ENCODE data around the gene KAZN.

DNA sequence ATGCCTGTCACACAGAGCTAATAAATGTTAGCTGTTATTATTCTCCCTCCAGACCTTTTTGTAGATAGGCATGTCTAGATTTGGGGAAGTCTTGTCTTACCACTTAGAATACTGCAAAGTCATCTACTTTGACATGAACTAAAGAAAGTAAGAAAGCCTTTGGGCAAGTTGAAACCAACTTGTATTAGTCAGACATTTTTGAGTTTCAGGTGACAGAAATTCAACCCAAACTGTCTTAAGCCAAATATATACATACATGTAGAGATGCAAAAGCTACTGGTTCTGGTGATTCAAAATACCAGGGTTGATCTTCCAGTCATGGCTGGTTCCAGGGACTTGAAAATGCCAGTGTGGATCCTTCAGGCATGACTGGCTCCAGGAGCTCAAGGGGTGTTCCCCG is 278.3 kb downstream of the KAZN start:
- TF ChIP-seq, protein P1, sequence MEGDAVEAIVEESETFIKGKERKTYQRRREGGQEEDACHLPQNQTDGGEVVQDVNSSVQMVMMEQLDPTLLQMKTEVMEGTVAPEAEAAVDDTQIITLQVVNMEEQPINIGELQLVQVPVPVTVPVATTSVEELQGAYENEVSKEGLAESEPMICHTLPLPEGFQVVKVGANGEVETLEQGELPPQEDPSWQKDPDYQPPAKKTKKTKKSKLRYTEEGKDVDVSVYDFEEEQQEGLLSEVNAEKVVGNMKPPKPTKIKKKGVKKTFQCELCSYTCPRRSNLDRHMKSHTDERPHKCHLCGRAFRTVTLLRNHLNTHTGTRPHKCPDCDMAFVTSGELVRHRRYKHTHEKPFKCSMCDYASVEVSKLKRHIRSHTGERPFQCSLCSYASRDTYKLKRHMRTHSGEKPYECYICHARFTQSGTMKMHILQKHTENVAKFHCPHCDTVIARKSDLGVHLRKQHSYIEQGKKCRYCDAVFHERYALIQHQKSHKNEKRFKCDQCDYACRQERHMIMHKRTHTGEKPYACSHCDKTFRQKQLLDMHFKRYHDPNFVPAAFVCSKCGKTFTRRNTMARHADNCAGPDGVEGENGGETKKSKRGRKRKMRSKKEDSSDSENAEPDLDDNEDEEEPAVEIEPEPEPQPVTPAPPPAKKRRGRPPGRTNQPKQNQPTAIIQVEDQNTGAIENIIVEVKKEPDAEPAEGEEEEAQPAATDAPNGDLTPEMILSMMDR (IDR thresholded peaks at IDR 0.05; ENCODE audit: poor library complexity): no peak
- TF ChIP-seq EZH2 (IDR thresholded peaks at IDR 0.05; ENCODE audit: borderline replicate concordance): no peak
